Measurements from ENCODE around the gene SMDT1. TPM values are rescaled to one million over a fixed set of nuclear protein-coding genes. Genes with fewer than 3 reads are reported as not detected.
A peak's percentile ranks its signal among the peaks of the same experiment; 100 is the strongest.

The SMDT1 gene
- total RNA-seq, 2 experiments from 2014 or later, result 23.0 to 114 TPM

- DNase-seq (ENCODE audit: low spot score), result no peak
- Histone ChIP-seq H3K36me3 (ENCODE audit: insufficient read depth, low read length) (peaks cover 39% of the 10 kb centered on the region), H3K9me3 (ENCODE audit: low read length) (no peaks in the 10 kb centered on the region), H4K20me1 (ENCODE audit: insufficient read depth, low read length) (no peaks in the 10 kb centered on the region), H3K4me2 (ENCODE audit: low read length) (peak overlapping the region; percentile 82), H3K27ac (ENCODE audit: low read depth, low read length, poor library complexity, severe bottlenecking) (peak overlapping the region; percentile 70), H3K79me2 (ENCODE audit: insufficient read depth, low read depth, low read length) (peaks cover 21% of the 10 kb centered on the region), H3K4me1 (ENCODE audit: insufficient read depth, low read length, poor library complexity, severe bottlenecking) (peaks cover 16% of the 10 kb centered on the region), H3K9me2 (ENCODE audit: insufficient read depth, low read length) (no peaks in the 10 kb centered on the region), H3K4me3 (ENCODE audit: low read depth, low read length, poor library complexity, severe bottlenecking) (peak overlapping the region; percentile 79), H2AFZ (ENCODE audit: low read length) (peak overlapping the region; percentile 58; the same call in 1 of the 2 replicates)
- ChIA-PET CTCF (ENCODE audit: unreplicated experiment) (no interaction called here), POLR2A (interaction anchor here (1.7 to 2.9 kb wide), 2 partner anchors 11 to 12 kb away, joined by 3 to 18 read pairs; partner anchors contain the start of gene NDUFA6)
- TF ChIP-seq EZH2phosphoT487 (IDR thresholded peaks at IDR 0.05; ENCODE audit: borderline replicate concordance, low read depth, low read length) (no peak), CTCF (conservative IDR thresholded peaks at IDR 0.05; ENCODE audit: low read length) (no peak)
- intact Hi-C loops (cut with micrococcal nuclease; ENCODE audit: unreplicated experiment), result loop anchor here (1.0 kb wide), 1 partner anchor 317 kb away; no protein-coding TSS in a partner anchor
- BruUV-seq (replicated peaks), result TSS peak; percentile 69
Observed at GRCh38 chr22:42080287-42080686, 787 bp downstream of the SMDT1 start.

- Histone ChIP-seq H3K79me2 (ENCODE audit: insufficient read depth, low read depth, low read length) (peaks cover 29% of the 10 kb centered on the region), H2AFZ (ENCODE audit: low read length) (no peak overlapping the region), H4K20me1 (ENCODE audit: insufficient read depth, low read length) (no peaks in the 10 kb centered on the region), H3K4me3 (ENCODE audit: low read depth, low read length, poor library complexity, severe bottlenecking) (no peak overlapping the region), H3K36me3 (ENCODE audit: insufficient read depth, low read length) (peaks cover 60% of the 10 kb centered on the region), H3K4me1 (ENCODE audit: insufficient read depth, low read length, poor library complexity, severe bottlenecking) (peaks cover 25% of the 10 kb centered on the region), H3K9me2 (ENCODE audit: insufficient read depth, low read length) (no peaks in the 10 kb centered on the region), H3K4me2 (ENCODE audit: low read length) (no peak overlapping the region), H3K9me3 (ENCODE audit: low read length) (no peaks in the 10 kb centered on the region), H3K27ac (ENCODE audit: low read depth, low read length, poor library complexity, severe bottlenecking) (no peak overlapping the region)
- no TSS peak for BruUV-seq (replicated peaks)
- DNase-seq (ENCODE audit: low spot score), result no peak
- POLR2A ChIA-PET, result interaction anchor here (0.5 kb wide), 1 partner anchor 346 kb away, joined by 3 read pairs; no protein-coding TSS in a partner anchor
- intact Hi-C loops (cut with micrococcal nuclease; ENCODE audit: unreplicated experiment), result no loop called here
- TF ChIP-seq CTCF (conservative IDR thresholded peaks at IDR 0.05; ENCODE audit: low read length), result no peak
- no peak for TF ChIP-seq EZH2phosphoT487 (IDR thresholded peaks at IDR 0.05; ENCODE audit: borderline replicate concordance, low read depth, low read length)
- CTCF ChIA-PET (ENCODE audit: unreplicated experiment), result no interaction called here
Observed at GRCh38 chr22:42083119-42083518, 3.6 kb downstream of the SMDT1 start.

GRCh38 chr22:42084874-42085273 lies 5.4 kb downstream of the SMDT1 start:
- intact Hi-C loops (cut with micrococcal nuclease; ENCODE audit: unreplicated experiment), result no loop called here
- peaks cover 43% of the 10 kb centered on the region for H3K79me2 ChIP-seq (ENCODE audit: insufficient read depth, low read depth, low read length)

More at GRCh38 chr22:42084874-42085273, 5.4 kb downstream of the SMDT1 start:
- POLR2A ChIA-PET, result interaction anchor here (0.6 to 0.7 kb wide), 2 partner anchors 432 to 456 kb away, joined by 3 to 4 read pairs; no protein-coding TSS in a partner anchor
- no peak for DNase-seq (ENCODE audit: low spot score)
- Histone ChIP-seq H2AFZ (ENCODE audit: low read length) (no peak overlapping the region), H3K27ac (ENCODE audit: low read depth, low read length, poor library complexity, severe bottlenecking) (no peak overlapping the region), H3K4me3 (ENCODE audit: low read depth, low read length, poor library complexity, severe bottlenecking) (no peak overlapping the region), H4K20me1 (ENCODE audit: insufficient read depth, low read length) (no peaks in the 10 kb centered on the region), H3K4me2 (ENCODE audit: low read length) (no peak overlapping the region), H3K4me1 (ENCODE audit: insufficient read depth, low read length, poor library complexity, severe bottlenecking) (peaks cover 23% of the 10 kb centered on the region), H3K9me2 (ENCODE audit: insufficient read depth, low read length) (no peaks in the 10 kb centered on the region), H3K9me3 (ENCODE audit: low read length) (peaks cover 12% of the 10 kb centered on the region), H3K36me3 (ENCODE audit: insufficient read depth, low read length) (peaks cover 75% of the 10 kb centered on the region)
- CTCF ChIA-PET (ENCODE audit: unreplicated experiment), result no interaction called here
- no TSS peak for BruUV-seq (replicated peaks)
- TF ChIP-seq EZH2phosphoT487 (IDR thresholded peaks at IDR 0.05; ENCODE audit: borderline replicate concordance, low read depth, low read length) (no peak), CTCF (conservative IDR thresholded peaks at IDR 0.05; ENCODE audit: low read length) (no peak)
